Cardiac septum (tissue), 1 donor: ENCODE results near the gene DCP2. TPM values are rescaled to one million over a fixed set of nuclear protein-coding genes. Genes with fewer than 3 reads are reported as not detected.

Experiments
- DNase-seq: peaks from one replicate; pipeline ENCODE4 v3.0.0-alpha.2; 2020; ENCODE audit warnings: low spot score
- intact Hi-C: fragments of 100-400 bp; cut with DNase I; formaldehyde crosslinking; loops from one replicate; pipeline ENCODE4 v1.14.0; 2022
- total RNA-seq: library from RNA; stranded (reverse); fragmentation: NEBNext Ultra II Directional; extraction: Animal tissue kit (Norgen Biotek cat#: 25700); gene quantifications from one replicate; pipeline ENCODE4 v1.2.1, GENCODE V29; 2021
- donor health status: DM: no; HTN: no; CAD: no.

The DCP2 gene
- total RNA-seq, 1 donor from 2014 or later = 21.8 TPM

DNA sequence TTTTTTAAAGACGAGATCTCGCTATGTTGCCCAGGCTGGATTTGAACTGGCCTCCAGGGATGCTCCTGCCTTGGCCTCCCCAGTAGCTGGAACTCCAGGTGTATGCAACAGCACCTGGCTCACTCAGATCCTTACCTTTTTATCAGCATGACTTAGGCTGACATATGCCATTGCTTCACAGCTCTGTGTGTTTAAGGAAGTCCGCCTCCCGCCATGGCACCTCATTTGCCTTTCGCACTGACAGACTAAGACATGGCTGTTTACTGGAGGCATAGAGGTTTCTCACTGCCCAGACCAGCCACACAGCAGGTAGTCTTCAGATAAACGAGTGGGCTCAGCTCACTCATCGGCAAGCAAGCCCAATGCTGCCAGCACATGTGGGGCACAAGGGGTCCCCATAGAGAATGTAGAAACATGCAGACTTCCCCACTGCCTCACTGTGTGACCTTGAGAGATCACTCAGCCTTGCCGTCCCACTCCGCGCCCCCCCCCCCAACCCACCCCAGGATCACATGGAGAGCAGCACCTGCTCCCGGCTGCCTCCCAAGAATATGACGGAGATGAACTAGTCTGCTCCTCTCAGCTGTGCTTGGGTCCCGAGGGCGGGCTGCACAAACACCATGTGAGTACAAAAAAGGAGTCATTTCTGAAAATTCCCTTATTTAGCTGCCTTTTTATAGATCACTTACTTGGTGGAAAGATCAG lies 62.8 kb downstream of the DCP2 start:
- intact Hi-C loops = loop anchor here (5.0 kb wide), 1 partner anchor 42 kb away; no protein-coding TSS in a partner anchor
- no peak for DNase-seq

DNA sequence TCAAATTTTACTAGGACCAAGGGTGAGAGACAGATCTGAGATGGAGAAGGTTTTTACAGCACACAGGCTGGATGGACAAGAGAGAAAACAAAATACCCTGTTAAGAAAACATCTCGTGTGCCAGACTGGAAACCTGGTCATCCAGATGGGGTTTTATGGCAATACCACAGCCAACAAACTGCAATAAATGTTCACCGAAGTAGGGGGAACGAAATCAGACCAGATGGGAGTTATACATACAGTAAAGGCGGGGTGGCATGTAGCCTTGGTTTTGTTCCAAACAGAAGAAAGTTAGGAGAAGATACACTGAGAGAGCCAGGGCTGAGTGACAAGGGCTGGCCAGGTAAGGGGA lies 63.3 kb downstream of the DCP2 start:
- intact Hi-C loops = loop anchor here (5.0 kb wide), 3 partner anchors 43 to 472 kb away; partner anchors contain the start of gene YTHDC2
- DNase-seq = no peak

DNA sequence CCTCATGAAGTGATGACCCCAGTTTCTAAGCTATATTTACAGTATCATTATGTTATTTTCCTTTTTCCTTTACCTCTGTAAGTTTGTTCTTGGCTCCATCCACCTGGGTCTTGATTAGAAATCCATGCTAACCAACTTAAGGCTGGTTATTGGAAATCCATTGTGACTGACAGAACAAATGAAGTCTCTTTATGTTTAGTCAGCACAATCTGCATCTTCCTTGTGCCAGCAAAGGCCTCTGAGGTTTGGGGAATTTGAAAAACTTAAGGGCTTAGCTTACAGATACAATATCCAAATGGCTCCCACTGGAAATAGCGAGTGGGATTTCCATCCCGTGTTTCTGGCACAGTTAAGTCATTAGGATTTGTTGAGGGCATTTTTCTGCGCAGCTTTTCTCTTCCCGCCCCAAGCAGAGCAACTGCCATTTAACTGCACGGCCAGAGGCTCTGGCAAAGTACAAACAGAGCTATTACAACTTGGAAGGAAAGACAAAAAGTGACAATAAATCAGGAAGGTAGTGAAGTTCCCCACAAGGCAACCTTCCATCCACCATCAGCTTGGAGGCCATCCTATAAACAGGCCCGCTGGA lies 64.2 kb downstream of the DCP2 start:
- DNase-seq = no peak
- intact Hi-C loops = loop anchor here (5.0 kb wide), 2 partner anchors 52 to 472 kb away; partner anchors contain the start of gene YTHDC2

DNA sequence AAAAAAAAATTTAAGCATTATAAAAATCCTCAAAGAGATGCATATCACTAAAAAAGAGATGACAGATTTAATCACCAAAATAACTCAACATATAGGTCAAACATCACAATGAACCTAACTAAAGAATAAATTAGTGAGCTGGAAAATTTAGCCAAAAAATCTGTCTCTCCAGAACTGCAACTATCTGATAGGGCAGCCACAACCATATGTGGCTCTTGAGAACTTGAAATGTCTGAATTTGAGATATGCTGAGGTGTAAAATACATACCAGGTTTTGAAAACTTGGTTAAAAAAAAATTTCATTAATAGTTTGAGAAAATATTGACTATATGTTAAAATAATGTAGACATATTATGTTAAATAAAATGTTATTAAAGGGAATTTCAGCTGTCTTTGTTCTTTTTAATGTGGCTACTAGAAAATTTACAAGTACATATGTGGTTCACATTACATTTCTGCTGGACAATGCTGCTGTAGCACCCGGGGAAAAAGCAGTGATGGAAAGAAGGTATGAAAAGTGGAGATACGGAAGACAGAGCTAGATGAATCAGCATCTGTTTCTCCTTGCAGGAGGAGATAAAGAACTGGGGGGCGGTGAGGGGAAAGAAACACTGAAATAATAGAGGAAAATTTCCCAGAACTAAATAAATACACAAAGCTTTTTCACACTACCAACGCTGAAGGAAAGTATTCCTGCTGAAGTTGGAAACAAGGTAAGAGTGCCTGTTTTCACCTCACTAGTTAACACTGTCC lies 66.1 kb downstream of the DCP2 start:
- no peak for DNase-seq
- intact Hi-C loops = loop anchor here (5.0 kb wide), 2 partner anchors 50 to 470 kb away; partner anchors contain the start of gene YTHDC2

DNA sequence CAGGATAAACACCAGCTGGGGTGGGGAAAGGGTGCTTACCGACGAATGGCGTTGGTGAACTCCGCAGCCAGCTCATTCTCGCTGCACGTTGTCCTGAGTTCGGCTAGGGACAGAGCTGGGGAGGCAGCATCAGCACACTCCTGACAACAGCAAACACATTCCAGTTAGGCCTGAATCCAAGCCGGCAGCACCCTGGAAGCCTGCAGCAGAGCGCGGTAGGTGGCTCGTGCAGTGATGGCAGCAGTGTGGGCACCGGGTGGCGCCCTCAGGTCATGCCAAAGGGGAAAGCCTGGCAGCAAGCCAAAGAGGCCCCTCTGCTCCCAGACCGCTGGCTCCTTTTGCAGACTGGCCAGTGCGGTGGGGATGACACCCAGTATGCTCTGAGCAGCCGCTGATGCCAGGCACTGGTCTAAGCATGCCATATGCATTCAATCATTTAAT lies 66.9 kb downstream of the DCP2 start:
- intact Hi-C loops = loop anchor here (5.0 kb wide), 2 partner anchors 49 to 469 kb away; partner anchors contain the start of gene YTHDC2

DNA sequence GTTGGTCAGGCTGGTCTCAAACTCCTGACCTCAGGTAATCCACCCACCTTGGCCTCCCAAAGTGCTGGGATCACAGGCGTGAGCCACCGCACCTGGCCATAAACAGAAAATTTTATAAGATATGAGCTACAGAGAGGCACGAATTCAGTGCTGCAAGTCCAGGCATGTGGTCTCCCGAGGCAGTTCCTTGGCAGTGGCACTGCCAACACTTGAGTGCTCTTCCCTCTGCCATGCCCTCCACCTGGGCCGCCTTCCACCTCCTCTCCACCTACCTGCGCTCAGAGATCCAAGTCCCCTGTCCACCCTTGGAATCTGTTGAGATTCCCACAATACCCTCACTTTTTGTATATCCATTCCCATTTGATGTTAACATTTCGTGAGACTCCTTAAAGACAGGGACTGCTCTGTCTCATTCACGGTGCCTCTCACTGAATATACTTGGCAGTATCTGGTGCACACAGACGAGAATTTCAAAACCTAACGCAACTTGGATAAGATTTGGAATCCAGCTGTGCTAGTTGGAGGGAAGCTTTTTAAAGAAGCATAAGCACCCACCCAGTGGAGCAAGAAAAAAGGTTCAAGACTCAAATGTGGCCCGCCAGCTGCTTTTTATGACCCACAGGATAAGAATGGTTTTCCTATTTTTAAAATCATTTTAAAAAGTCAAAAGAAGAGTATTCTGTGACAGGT lies 68.3 kb downstream of the DCP2 start:
- DNase-seq = no peak
- intact Hi-C loops = loop anchor here (5.0 kb wide), 3 partner anchors 47 to 467 kb away; partner anchors contain the start of gene YTHDC2

More for the DNA sequence above, 66.9 kb downstream of the DCP2 start:
- peak; percentile 82 for DNase-seq

DNA sequence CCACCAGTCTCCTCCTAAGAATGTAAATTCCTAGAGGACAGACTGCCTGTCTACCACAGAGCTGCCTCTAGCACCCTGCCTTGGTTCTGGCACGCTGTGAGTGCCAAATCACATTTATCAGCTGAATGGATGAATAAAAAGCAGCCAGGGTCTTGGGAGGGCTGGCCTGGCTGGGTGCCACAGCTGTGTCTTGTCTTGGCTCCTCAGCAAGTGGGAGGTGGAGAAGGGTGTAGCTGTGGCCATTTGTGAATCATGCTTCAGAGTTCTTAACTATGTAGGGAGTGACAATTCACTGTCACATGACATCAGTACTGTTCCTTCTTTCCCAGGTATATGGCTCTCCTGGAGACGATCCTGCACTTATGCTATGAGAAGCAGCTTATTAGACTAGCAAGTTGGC lies 70.6 kb downstream of the DCP2 start:
- intact Hi-C loops = loop anchor here (5.0 kb wide), 1 partner anchor 285 kb away; no protein-coding TSS in a partner anchor
- no peak for DNase-seq

DNA sequence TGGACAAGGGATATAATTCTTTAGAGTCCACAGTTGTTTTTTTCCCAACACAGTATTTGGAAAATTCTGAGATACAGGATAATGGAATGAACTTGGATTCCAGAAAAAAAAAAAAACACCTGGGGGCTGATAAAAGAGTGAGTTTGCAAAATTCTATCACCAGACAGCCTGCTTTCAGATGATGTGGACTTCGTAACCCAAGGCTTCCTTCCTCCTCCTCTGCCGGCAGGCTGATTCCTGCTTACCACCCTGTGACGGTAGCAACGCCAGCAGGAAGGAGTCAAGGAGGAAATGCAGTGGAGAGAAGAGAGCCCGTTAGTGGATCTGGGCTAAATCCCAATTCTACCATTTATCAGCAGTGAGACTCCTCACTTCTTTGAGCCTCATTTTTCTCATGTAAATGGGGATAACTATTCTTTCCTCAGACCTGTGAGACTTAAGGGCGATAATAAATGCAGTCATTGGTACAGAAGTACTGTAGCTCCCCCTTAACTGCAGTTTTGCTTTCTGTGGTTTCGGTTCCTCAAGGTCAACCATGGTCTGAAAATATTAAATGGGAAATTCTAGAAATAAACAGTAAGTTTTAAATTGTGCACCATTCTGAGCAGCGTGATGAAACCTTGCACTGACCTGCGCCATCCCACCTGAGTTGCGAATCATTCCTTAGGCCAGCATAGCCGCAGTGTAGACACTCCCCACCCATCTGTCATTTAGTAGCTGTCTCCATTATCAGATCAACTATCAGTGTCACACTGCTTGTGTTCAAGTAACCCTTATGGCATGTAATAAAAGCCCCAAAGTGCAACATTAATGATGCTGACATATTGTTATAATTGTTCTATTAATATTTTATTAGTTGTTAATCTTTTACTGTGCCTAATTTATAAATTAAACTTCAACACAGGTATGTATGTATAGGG lies 71.4 kb downstream of the DCP2 start:
- intact Hi-C loops = loop anchor here (5.0 kb wide), 1 partner anchor 284 kb away; no protein-coding TSS in a partner anchor

DNA sequence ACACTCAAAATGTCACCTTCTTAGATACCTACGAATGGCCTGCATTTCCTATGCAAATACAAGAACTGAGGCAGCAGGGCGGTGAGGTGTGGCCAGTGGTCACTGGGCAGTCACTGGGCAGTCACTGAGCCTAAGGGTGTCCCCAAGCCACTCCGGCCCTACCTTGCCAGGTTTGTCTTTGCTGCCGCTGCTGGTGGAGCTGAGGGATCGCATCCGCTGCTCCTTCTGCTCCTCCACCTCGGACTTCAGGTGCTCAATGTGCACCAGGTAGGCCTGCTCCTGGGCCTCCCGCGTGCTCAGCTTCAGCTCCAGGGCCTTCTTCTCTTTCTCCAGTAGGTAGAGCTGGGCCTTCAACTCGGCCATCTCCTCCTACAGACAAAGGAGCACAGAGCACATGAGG lies 72.3 kb downstream of the DCP2 start:
- intact Hi-C loops = loop anchor here (5.0 kb wide), 1 partner anchor 283 kb away; no protein-coding TSS in a partner anchor
- DNase-seq = no peak

More for the DNA sequence above, 71.4 kb downstream of the DCP2 start:
- no peak for DNase-seq

DNA sequence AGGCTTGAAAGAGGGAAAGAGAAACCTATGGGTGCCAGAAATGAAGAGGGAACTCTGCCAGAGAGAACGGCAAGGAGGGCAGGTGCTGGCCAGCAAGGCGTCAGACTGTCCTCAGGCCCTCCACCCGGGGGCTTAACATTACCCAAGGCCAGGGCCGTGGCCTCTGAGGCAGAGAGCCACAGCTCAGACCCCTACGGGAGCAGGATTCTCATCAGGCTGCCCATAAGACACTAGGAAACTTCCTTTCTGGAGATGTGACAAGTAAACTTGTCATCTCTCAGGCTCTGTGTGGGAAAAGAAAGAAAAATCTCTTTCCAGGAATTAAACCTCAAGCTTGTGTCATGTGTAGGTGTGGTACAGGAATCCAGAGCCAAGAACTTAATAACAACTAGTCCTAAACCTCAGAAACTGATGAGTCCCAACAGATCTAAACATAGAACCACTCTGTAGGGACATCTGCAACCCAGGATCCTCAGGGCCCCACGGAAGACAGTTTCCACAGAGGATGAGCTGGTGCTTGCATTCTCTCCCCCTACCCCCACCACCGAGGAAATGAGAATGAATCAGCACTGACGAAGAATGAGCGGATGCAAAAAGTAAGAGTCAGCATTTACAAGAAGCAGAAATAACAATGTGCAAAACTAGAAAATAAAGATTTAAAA lies 74.3 kb downstream of the DCP2 start:
- intact Hi-C loops = no loop called here
- no peak for DNase-seq

DNA sequence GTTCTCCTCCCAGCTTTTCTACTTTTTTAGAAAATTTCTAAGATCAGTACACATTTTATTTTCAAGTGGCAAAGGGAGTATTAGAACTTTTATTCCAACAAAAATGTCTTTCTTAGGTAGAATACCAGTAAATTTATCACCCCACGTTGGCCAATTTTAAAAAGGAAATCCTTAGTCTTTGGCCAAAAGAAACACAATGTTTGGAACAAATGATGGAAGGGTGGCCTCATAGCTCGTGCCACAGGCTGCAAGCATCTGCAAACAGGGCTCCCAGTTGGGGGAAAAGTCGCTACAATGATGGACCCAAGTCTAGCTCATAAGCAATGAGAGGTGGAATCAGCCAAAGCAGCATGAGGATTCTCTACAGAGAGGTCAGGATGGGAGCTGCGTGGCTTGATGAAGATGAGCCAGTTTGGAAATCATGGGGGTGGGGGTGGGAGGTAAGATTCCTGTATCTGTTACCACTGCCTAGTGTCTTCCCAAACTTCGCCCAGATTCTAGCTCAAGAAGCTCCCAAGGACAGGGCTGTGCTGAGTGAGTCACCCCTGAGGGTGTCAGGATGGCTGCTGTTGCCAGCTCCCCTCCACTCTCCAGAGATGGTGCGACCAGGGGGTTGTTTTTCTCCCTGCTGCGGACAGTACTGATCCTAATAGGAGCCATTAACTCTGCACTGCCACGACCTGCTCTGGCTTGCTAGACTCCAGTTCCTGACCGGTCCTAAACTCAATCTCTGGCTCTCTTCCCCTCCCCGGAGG lies 75.6 kb downstream of the DCP2 start:
- intact Hi-C loops = no loop called here
- DNase-seq = no peak

DNA sequence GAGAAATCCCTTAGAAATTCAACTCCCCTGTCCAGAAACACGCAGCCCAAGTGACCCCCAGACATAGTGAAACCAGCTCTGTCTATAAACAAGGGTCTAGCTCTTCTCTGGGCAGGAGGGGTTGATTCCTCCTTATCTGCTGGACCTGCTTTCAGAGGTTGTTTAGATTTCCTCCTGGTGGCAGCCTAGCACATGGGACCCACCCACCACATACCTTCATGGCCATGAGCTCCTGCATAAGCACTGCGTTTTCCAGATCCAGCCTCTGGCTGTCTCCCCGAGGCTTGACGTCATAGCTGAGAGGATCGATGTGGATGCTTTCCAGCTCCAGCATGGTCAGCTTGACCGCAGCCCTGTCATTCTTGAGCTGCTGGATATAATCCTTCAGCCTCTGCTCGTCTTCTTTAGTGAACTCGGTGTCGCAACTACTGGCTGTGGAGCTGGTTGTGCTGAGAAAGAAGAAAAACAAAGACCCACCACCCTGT lies 77.0 kb downstream of the DCP2 start:
- intact Hi-C loops = no loop called here
- DNase-seq = no peak

DNA sequence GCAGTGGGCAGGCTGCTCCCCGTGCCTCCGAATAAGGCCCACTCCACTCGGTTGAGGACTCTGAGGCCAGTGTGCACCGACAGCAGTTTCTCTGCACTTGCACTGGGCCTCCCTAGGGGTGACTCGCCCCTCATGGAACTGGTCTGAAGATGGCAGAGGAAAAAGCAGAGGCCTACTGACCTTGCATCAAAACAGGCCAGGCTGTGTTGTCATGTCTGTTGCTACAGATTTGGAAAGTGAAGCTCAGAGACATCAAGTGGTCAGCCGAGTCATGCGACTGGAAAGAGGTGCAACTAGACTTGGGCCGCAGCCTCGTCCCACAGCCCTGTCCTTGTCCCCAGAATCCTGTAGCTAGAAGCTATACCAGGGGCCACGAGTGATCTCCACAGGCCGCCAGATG lies 78.3 kb downstream of the DCP2 start:
- intact Hi-C loops = no loop called here
- no peak for DNase-seq

DNA sequence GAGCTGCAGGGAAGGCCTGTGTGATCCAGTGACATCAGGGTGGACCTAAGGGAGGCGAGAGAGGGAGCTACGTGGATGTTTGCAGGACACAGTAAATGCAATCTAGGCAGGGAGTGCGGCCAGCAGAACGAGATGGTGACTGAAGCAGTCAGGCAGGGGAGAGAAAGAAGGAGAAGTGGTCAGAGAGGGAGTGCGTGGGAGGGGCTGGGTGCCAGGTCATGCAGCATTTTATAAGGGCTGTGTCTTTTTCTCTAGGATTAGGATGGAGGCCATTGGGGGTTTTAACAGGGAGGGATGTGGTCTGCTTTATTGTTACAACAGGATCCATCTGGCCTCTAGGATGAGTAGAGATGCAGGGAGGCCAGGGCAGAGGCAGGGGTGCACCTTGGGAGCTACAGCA lies 80.4 kb downstream of the DCP2 start:
- DNase-seq = no peak
- intact Hi-C loops = no loop called here

DNA sequence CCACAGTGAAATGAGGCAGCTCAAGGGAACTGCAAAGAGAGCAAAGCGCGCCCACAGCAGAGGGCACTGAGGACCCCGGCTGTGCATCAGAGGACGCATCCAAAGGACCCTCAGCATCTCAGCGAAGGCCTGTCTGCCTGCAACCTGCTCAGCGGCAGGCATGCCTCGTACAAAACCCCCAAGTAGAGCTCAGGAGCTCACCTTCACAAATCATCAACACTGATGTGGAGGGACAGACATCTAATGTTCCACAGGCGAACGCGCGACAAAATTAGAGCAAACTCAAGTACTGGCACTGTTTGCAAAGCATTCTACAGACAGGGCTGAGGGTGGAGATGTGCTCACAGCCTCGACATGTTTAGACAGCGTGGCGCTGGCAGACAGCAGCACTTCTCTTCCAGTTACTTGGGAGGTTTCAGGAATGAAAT lies 81.0 kb downstream of the DCP2 start:
- intact Hi-C loops = no loop called here
- DNase-seq = no peak

DNA sequence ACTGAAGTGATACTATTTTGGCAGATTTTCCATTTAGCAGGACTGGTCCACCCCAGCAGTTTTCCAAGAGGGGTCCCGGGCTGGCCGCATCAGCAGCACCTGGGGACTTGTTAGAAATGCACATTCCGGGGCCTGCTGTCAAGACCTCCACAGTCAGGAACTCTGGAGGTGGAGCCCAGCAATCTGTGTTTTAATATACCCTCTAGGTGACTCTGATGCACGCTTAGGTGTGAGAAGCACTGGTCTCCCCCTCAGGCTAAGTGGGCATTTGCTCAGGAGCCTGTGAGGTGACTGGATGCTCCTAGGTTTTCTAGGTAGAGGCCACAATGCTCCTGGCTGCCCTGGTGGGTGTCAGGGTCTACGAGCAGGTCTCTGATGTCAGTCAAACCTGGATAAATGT lies 81.7 kb downstream of the DCP2 start:
- DNase-seq = no peak

DNA sequence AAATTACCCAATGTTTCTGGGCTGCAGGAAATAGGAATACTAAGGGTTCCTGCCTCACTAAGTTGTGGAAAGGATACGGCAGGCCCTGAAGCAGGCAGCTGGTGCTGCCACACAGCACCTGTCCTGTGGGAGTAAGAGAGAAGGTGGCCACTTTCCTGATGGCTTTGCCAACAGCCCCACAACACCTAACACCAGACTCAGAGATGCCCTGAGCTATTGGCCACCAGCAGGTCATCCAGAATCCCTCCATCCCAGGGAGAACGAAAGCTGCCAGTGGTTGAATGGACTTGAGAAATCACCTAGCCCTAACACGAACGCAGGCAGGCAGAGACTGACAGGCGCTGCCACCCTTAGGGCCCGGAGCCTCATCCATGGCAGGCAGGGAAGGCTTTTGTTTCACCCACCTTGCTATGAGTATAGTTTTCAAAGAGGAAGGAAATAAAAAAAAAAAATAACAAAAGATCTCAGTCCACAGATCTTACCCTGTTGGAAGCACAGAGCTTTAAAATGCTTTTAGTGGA lies 82.2 kb downstream of the DCP2 start:
- no peak for DNase-seq
- intact Hi-C loops = no loop called here

More for the DNA sequence above, 81.7 kb downstream of the DCP2 start:
- intact Hi-C loops = no loop called here
